NCI-H82 treated with DMSO at 0.1 percent for 48 hours (cell line): Measurements from ENCODE around the gene C2orf78.
"Not testable (repeated sequence)": the region's sequence is repeated elsewhere in the genome, so short reads cannot be mapped to it uniquely, and the experiment has no call there.

Source experiments
- DNase-seq: peaks from one replicate; lab custom pipeline; 2025; ENCODE audit not compliant: unreplicated experiment; lab: John Stamatoyannopoulos, UW

C2orf78 gene

GRCh38 chr2:73779467-73780236 is 4.3 kb upstream of the C2orf78 start, which contains the start of gene DUSP11:
Gene DUSP11 (minus strand): TSS chr2:73780103. CDS start chr2:73779974, 129 bp downstream.
- peak; percentile 81 for DNase-seq

GRCh38 chr2:73780237-73780582 is 3.8 kb upstream of the C2orf78 start:
- DNase-seq, result no peak

- DNase-seq, result not testable (repeated sequence)
Measured at GRCh38 chr2:73783402-73783801, 581 bp upstream of the C2orf78 start.

GRCh38 chr2:73811878-73812277 is 27.9 kb downstream of the C2orf78 start:
- DNase-seq, result no peak

GRCh38 chr2:73812635-73813034 is 28.7 kb downstream of the C2orf78 start:
- no peak for DNase-seq

- DNase-seq, result no peak
Measured at GRCh38 chr2:73818296-73818695, 34.3 kb downstream of the C2orf78 start.

GRCh38 chr2:73821227-73821626 is 37.2 kb downstream of the C2orf78 start:
- DNase-seq, result no peak

GRCh38 chr2:73821669-73822068 is 37.7 kb downstream of the C2orf78 start:
- DNase-seq, result no peak

GRCh38 chr2:73822276-73822675 is 38.3 kb downstream of the C2orf78 start:
- no peak for DNase-seq

GRCh38 chr2:73822991-73823390 is 39.0 kb downstream of the C2orf78 start:
- no peak for DNase-seq

- DNase-seq, result no peak
Measured at GRCh38 chr2:73823416-73823815, 39.4 kb downstream of the C2orf78 start.

- DNase-seq, result peak; percentile 10
Measured at GRCh38 chr2:73823916-73824523, 40.0 kb downstream of the C2orf78 start.

- peak; percentile 11 for DNase-seq
Measured at GRCh38 chr2:73825408-73825807, 41.4 kb downstream of the C2orf78 start.

- DNase-seq, result peak; percentile 22
Measured at GRCh38 chr2:73827018-73827417, 43.0 kb downstream of the C2orf78 start.

GRCh38 chr2:73827660-73828388 is 43.8 kb downstream of the C2orf78 start:
- DNase-seq, result no peak

- DNase-seq, result no peak
Measured at GRCh38 chr2:73828389-73828817, 44.4 kb downstream of the C2orf78 start.

- DNase-seq, result peak; percentile 98
Measured at GRCh38 chr2:73828818-73829570, 45.0 kb downstream of the C2orf78 start, which contains the start of gene STAMBP. Gene STAMBP (plus strand): TSS chr2:73828961. CDS start chr2:73830857, 1,896 bp downstream.

GRCh38 chr2:73830871-73831401 is 47.0 kb downstream of the C2orf78 start:
- DNase-seq, result no peak

GRCh38 chr2:73832930-73833329 is 48.9 kb downstream of the C2orf78 start:
- no peak for DNase-seq

GRCh38 chr2:73836141-73836943 is 52.4 kb downstream of the C2orf78 start:
- DNase-seq, result no peak
